GM11168 (cell line): Measurements from ENCODE around the gene OAT.

ENCODE experiments used
- in situ Hi-C: fragments of 300-500 bp; cut with MboI; formaldehyde crosslinking; loops from one replicate; pipeline ENCODE4 v1.12.0; 2022; ENCODE audit warnings: low sequenced_read_pairs; ENCODE audit not compliant: unreplicated experiment

Gene OAT

DNA sequence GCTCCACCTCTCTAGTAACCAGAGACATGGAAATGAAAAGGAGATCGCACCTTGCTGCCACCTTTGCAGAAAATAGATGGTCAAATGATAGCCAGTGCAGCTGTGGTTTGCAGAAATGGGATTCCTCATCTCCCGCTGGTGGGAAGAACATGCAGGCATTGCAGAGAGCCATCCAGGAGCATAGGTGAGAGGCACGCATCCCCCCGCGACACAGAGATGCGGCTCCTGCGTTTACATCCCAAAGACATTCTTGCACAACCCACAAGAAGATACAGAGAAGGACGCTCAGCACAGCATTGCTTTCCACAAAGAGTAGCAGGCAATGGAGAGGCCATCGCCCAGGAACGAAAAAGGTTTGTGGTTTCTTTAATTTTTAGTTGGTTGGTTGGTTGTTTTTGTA is 56.2 kb downstream of the OAT start:
- in situ Hi-C loops: no loop called here

DNA sequence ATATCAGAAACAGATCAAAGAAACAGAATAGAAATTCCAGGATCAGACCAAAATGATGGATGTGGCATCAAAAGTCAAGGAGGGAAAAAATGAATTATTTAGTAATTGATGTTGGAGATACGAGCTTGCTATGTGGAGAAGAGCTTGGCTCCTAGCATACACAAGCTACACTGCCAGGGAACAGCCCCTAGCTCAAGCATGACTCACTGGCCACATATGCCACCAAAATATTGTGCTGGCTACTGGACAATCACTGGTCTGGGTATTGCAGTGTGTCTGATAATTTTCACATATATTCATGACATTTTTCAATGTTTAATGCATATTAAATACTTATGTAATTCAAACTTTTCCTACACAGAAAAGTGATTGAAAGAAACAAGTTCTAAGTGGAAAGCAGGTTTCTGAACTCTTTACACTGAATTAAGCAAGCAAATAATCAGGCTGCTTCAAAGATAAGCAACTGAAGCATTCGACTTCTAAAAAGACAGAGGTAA is 59.3 kb downstream of the OAT start:
- in situ Hi-C loops: no loop called here

DNA sequence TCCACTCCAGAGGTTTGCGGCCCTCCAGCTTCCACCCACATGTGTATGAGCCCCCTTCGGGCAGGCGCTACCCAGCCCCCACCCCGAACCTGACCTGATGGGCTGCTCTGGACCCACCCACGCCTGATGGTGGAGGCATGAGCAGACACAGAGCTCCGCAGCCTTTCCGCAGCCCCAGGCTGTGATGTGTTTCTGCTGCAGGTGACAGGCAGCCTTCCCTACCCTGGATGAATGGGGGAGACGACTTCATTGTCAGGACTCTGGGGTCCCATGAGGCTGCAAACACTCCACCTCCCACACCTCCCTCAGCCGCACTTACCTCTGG is 61.2 kb downstream of the OAT start:
- in situ Hi-C loops: no loop called here

DNA sequence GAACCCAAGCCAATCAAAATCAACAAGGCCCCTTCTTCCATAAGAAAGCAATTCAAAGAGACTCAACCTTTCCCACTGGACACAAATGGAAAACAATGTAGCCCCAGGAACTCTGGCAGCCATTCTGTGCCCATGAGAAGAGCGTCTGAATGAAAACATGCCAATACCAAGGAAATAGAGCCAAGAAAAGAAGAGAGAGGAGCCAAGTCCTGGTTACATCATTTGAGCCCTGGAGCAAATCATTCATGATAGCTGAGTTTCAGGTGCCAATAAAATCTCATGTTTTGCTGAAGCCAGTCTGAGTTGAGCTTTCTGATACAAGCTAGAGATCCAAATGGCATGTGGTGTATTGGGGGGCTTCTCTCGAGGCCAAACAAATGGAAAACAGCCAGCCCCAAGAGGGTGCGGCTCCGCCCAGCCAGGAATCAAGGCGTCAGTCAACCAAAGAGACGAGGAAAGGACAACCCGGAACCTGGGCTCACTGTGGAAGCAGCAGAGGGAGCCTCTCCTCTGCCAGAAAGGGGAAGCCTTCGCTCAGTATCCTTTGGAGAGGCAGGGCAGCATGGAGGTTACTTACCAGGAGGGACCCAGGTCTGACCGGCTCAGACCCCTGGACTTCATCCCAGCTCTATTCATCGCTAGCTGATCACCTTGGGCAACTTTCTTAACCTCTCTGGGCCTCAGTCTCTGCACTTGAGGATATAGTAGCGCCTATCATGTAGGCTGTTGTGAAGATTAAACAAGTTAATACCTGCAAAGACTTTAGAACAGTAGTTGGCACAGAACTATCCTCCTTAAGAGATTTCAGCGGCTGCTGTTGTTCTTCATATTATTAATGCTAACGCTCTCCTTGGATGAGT is 61.8 kb downstream of the OAT start:
- in situ Hi-C loops: no loop called here

- in situ Hi-C loops: no loop called here
Observed at GRCh38 chr10:124354411-124355382, 64.0 kb downstream of the OAT start.

- in situ Hi-C loops: no loop called here
Observed at GRCh38 chr10:124353896-124354295, 64.8 kb downstream of the OAT start.

- in situ Hi-C loops: no loop called here
Observed at GRCh38 chr10:124353091-124353815, 65.5 kb downstream of the OAT start.

- in situ Hi-C loops: no loop called here
Observed at GRCh38 chr10:124351481-124352220, 67.1 kb downstream of the OAT start.

- in situ Hi-C loops: no loop called here
Observed at GRCh38 chr10:124350806-124351205, 67.9 kb downstream of the OAT start.

DNA sequence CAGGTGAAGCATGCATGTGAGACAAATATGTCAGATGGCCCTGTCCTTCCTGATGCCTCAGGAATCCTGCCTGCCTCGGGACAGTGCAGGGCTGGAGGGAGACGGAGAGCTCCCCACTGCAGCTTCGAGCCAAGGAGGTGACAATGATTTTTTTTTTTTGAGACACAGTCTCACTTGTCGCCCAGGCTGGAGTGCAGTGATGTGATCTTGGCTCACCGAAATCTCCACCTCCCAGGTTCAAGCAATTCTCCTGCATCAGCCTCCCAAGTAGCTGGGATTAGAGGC is 68.8 kb downstream of the OAT start:
- in situ Hi-C loops: no loop called here

- in situ Hi-C loops: no loop called here
Observed at GRCh38 chr10:124349231-124349995, 69.3 kb downstream of the OAT start.

DNA sequence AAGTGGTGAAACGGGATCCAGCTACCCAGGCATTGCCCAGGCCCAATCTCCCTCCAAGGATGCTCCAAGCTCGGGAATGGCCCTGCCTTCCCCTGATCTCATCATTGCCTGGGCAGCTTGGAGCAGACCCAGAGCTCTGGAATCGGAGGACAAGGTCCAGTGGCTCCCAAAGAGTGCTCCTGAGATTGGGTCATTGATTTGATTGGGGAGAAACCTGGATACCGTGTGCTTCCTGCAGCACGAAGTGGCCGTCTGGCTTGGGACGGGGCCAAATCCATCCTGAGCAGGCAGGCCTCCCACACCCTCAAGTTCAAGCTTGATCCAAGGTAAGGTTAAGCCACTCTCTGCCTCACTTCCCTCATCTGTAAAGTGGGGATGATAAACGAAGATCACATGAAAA is 69.9 kb downstream of the OAT start:
- in situ Hi-C loops: no loop called here

DNA sequence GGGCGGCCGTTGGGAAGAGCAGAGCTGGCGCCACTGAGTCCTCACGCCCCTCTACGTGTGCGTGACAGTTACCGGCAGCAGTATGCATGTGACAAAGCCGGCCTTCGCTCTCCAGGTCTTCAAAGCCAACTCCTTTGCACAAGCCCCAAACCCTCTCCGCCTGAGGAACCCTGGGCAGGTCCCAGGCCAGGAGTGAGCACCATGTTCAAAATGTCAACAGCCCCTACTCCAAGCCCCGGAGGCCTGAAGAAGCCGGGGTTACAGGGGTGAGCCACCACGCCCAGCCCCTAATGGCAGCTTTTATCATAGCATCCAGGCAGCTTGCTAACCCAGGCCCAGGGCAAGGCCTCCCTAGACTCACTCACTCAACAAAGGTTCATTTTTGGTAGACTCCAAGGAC is 70.8 kb downstream of the OAT start:
- in situ Hi-C loops: no loop called here
